K562 (cell line): ENCODE data around the gene RFT1. TPM values are rescaled to one million over a fixed set of nuclear protein-coding genes. Genes with fewer than 3 reads are reported as not detected.
A peak's percentile ranks its signal among the peaks of the same experiment; 100 is the strongest.

ENCODE experiments used
- ARID2 ChIP-seq: fragments of 450-650 bp; IDR thresholded peaks from 2 replicates; pipeline ENCODE4 v1.6.1; 2017; ENCODE audit warnings: antibody characterized with exemption, mild to moderate bottlenecking
- ASH1L ChIP-seq: fragments of 450-650 bp; IDR thresholded peaks from 2 replicates; pipeline ENCODE4 v1.6.1; 2018; ENCODE audit warnings: borderline replicate concordance, mild to moderate bottlenecking, low read depth; ENCODE audit not compliant: partially characterized antibody
- ATF1 ChIP-seq, 2 experiments: fragments of 450-650 bp in 1 of 2; IDR thresholded peaks; 2 replicates each; pipeline ENCODE4 v1.6.1; 2016; ENCODE audit warnings: missing compliant biosample characterization in 1 of 2, missing genetic modification characterization in 1 of 2
- ESRRA ChIP-seq: fragments of 450-650 bp; IDR thresholded peaks from 2 replicates; pipeline ENCODE4 v1.6.1; 2014; ENCODE audit warnings: low read depth, mild to moderate bottlenecking, moderate library complexity, borderline replicate concordance
- HNRNPK ChIP-seq: fragments of 200-400 bp; formaldehyde crosslinking; IDR thresholded peaks from one replicate; pipeline ENCODE4 v1.6.1; 2018; ENCODE audit warnings: mild to moderate bottlenecking, low read depth, low read length; ENCODE audit not compliant: poor library complexity, severe bottlenecking
- MEF2A ChIP-seq: IDR thresholded peaks from 2 replicates; pipeline ENCODE4 v1.6.1; 2011; ENCODE audit warnings: low read depth, mild to moderate bottlenecking, low read length, moderate library complexity; ENCODE audit not compliant: control insufficient read depth
- NCOR1 ChIP-seq: fragments of 450-650 bp; IDR thresholded peaks from 2 replicates; pipeline ENCODE4 v1.6.1; 2016; ENCODE audit warnings: mild to moderate bottlenecking, moderate library complexity
- PML ChIP-seq: IDR thresholded peaks from 2 replicates; pipeline ENCODE4 v1.6.1; 2012; ENCODE audit warnings: low read length, inconsistent platforms
- PPARD ChIP-seq: fragments of 250-450 bp; sonication (Bioruptor Pico); IDR thresholded peaks from 2 replicates; pipeline ENCODE4 v1.8.0; 2022; ENCODE audit warnings: inconsistent platforms, mild to moderate bottlenecking, moderate library complexity
- SMC3 ChIP-seq: conservative IDR thresholded peaks from 2 replicates; pipeline ENCODE4 v1.6.1; 2011; ENCODE audit warnings: low read depth, low read length, improper control_type of control experiment; ENCODE audit not compliant: insufficient read depth
- SRSF7 ChIP-seq: fragments of 200-400 bp; formaldehyde crosslinking; optimal IDR thresholded peaks from 2 replicates; pipeline ENCODE3; 2017; ENCODE audit warnings: mild to moderate bottlenecking, low read depth, low read length
- ZNF140 ChIP-seq: fragments of 250-450 bp; sonication (Bioruptor Pico); IDR thresholded peaks from 2 replicates; pipeline ENCODE4 v1.8.0; 2021; ENCODE audit warnings: moderate library complexity, mild to moderate bottlenecking, inconsistent platforms
- ZNF316 ChIP-seq: fragments of 450-650 bp; IDR thresholded peaks from 2 replicates; pipeline ENCODE4 v1.6.1; 2016
- ZNF431 ChIP-seq: sonication (generic); formaldehyde crosslinking; IDR thresholded peaks from 2 replicates; pipeline ENCODE4 v1.8.0; 2022; ENCODE audit warnings: mild to moderate bottlenecking, missing genetic modification reagents
- polyA plus RNA-seq, 8 experiments: library from polyadenylated mRNA; depleted of rRNA in 4 of 8; stranded (reverse) in 5 of 8; unstranded in 3 of 8; fragments of >200 nt; fragmentation: Nextera tagmentation in 2 of 8; fragmentation: Illumina TruSeq in 1 of 8; extraction: Ambion mirVana in 2 of 8; extraction: Trizol in 1 of 8; gene quantifications; 2 replicates each; pipeline versions ENCODE4 v1.2.1 to v1.2.3, GENCODE V29; 2011 to 2014; ENCODE audit warnings: inconsistent platforms in 1 of 8, missing spikeins in 1 of 8
- total RNA-seq, 7 experiments: library from RNA; depleted of rRNA in 6 of 7; stranded (reverse); fragments of >200 nt in 6 of 7; fragmentation: Illumina TruSeq in 2 of 7; extraction: Trizol in 2 of 7; gene quantifications; 2 replicates each; pipeline versions ENCODE4 v1.2.1 to v1.2.3, GENCODE V29; 2011 to 2021; ENCODE audit warnings: low replicate concordance in 1 of 7
- TF ChIP-seq, protein P1 (sequence below): fragments of 450-650 bp; IDR thresholded peaks from 2 replicates; pipeline ENCODE4 v1.6.1; 2018; ENCODE audit warnings: mild to moderate bottlenecking, low read depth; ENCODE audit not compliant: partially characterized antibody
- TF ChIP-seq, protein P2 (sequence below): fragments of 250-450 bp; sonication (Bioruptor Pico); IDR thresholded peaks from 2 replicates; pipeline ENCODE4 v1.4.0; 2020; ENCODE audit warnings: mild to moderate bottlenecking
- TF ChIP-seq, protein P3 (sequence below): fragments of 450-650 bp; formaldehyde crosslinking; IDR thresholded peaks from 2 replicates; pipeline ENCODE4 v1.4.0; 2020; ENCODE audit warnings: mild to moderate bottlenecking, moderate library complexity
- TF ChIP-seq, protein P4 (sequence below): fragments of 250-450 bp; sonication (Bioruptor Pico); IDR thresholded peaks from 2 replicates; pipeline ENCODE4 v1.5.0; 2021
- TF ChIP-seq, protein P5 (sequence below), 3 experiments: IDR thresholded peaks in 2 of 3; conservative IDR thresholded peaks in 1 of 3; 2 replicates each; pipeline ENCODE4 v1.5.1; 2011 to 2012; ENCODE audit warnings: low read length in 3 of 3, mild to moderate bottlenecking in 3 of 3, control low read depth in 2 of 3, improper control_type of control experiment in 1 of 3, inconsistent platforms in 1 of 3, low read depth in 1 of 3, mixed read lengths in 1 of 3, moderate library complexity in 1 of 3; ENCODE audit not compliant: insufficient read depth in 2 of 3
- TF ChIP-seq, protein P6 (sequence below): fragments of 250-450 bp; sonication (Bioruptor Pico); IDR thresholded peaks from 2 replicates; pipeline ENCODE4 v1.5.0; 2020; ENCODE audit warnings: mild to moderate bottlenecking

Gene RFT1
- total and polyA plus RNA-seq, 9 of the 15 experiments (the other 6 are each of a cell fraction or from before 2014, with no cell fraction given), result 4.4 to 23.8 (median 8.9) TPM

DNA sequence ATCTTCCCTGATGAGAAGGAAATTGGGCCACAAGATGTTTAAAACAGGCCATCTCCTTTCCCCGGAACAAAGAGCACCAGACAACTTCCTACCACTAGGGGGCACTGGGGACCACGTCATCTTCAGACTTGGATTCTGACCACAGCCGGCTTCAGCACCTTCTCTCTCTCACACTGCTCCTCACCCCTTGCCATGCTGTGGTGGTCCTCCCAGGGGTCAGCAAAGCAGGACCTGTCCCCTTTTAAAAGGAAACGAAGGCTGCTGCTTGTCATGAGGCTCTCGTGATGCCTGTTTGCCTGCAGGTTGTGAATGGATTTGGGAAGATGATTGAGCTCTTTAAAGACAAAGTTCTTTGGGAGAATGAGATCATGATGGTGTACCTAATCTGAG lies 16.2 kb downstream of the RFT1 start (continued):
- TF ChIP-seq ESRRA, result peak; percentile 12; the same call in 1 of the 2 replicates
- TF ChIP-seq ASH1L, result no peak
- TF ChIP-seq ATF1 (CRISPR knock-in tag; IDR thresholded peaks at IDR 0.05), result no peak
- 0 out of 2 replicates have a peak, but pooled peaks have one; percentile 18 for TF ChIP-seq ATF1 (tag; IDR thresholded peaks at IDR 0.05)
- peak; percentile 62 for TF ChIP-seq SMC3
- TF ChIP-seq MEF2A, result no peak
- TF ChIP-seq, protein P1, sequence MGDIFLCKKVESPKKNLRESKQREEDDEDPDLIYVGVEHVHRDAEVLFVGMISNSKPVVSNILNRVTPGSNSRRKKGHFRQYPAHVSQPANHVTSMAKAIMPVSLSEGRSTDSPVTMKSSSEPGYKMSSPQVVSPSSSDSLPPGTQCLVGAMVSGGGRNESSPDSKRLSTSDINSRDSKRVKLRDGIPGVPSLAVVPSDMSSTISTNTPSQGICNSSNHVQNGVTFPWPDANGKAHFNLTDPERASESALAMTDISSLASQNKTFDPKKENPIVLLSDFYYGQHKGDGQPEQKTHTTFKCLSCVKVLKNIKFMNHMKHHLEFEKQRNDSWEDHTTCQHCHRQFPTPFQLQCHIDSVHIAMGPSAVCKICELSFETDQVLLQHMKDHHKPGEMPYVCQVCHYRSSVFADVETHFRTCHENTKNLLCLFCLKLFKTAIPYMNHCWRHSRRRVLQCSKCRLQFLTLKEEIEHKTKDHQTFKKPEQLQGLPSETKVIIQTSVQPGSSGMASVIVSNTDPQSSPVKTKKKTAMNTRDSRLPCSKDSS, result no peak
- TF ChIP-seq, protein P2, sequence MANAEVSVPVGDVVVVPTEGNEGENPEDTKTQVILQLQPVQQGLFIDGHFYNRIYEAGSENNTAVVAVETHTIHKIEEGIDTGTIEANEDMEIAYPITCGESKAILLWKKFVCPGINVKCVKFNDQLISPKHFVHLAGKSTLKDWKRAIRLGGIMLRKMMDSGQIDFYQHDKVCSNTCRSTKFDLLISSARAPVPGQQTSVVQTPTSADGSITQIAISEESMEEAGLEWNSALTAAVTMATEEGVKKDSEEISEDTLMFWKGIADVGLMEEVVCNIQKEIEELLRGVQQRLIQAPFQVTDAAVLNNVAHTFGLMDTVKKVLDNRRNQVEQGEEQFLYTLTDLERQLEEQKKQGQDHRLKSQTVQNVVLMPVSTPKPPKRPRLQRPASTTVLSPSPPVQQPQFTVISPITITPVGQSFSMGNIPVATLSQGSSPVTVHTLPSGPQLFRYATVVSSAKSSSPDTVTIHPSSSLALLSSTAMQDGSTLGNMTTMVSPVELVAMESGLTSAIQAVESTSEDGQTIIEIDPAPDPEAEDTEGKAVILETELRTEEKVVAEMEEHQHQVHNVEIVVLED (CRISPR knock-in tag), result no peak
- no peak for TF ChIP-seq ZNF431
- TF ChIP-seq, protein P3, sequence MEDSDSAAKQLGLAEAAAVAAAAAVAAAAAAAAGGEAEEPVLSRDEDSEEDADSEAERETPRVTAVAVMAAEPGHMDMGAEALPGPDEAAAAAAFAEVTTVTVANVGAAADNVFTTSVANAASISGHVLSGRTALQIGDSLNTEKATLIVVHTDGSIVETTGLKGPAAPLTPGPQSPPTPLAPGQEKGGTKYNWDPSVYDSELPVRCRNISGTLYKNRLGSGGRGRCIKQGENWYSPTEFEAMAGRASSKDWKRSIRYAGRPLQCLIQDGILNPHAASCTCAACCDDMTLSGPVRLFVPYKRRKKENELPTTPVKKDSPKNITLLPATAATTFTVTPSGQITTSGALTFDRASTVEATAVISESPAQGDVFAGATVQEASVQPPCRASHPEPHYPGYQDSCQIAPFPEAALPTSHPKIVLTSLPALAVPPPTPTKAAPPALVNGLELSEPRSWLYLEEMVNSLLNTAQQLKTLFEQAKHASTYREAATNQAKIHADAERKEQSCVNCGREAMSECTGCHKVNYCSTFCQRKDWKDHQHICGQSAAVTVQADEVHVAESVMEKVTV, result peak; percentile 74
- TF ChIP-seq, protein P4, sequence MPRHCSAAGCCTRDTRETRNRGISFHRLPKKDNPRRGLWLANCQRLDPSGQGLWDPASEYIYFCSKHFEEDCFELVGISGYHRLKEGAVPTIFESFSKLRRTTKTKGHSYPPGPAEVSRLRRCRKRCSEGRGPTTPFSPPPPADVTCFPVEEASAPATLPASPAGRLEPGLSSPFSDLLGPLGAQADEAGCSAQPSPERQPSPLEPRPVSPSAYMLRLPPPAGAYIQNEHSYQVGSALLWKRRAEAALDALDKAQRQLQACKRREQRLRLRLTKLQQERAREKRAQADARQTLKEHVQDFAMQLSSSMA, result no peak
- no peak for TF ChIP-seq SRSF7
- TF ChIP-seq PPARD (CRISPR knock-in tag), result no peak
- TF ChIP-seq, protein P5, sequence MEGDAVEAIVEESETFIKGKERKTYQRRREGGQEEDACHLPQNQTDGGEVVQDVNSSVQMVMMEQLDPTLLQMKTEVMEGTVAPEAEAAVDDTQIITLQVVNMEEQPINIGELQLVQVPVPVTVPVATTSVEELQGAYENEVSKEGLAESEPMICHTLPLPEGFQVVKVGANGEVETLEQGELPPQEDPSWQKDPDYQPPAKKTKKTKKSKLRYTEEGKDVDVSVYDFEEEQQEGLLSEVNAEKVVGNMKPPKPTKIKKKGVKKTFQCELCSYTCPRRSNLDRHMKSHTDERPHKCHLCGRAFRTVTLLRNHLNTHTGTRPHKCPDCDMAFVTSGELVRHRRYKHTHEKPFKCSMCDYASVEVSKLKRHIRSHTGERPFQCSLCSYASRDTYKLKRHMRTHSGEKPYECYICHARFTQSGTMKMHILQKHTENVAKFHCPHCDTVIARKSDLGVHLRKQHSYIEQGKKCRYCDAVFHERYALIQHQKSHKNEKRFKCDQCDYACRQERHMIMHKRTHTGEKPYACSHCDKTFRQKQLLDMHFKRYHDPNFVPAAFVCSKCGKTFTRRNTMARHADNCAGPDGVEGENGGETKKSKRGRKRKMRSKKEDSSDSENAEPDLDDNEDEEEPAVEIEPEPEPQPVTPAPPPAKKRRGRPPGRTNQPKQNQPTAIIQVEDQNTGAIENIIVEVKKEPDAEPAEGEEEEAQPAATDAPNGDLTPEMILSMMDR (IDR thresholded peaks at IDR 0.05 in 2 of 3, conservative IDR thresholded peaks at IDR 0.05 in 1 of 3; ENCODE audit: insufficient read depth in 2 of 3, low read depth in 1 of 3, low read length in 3 of 3), result peak; percentile 82 to 90 (median 83)
- TF ChIP-seq HNRNPK, result no peak
- TF ChIP-seq, protein P6, sequence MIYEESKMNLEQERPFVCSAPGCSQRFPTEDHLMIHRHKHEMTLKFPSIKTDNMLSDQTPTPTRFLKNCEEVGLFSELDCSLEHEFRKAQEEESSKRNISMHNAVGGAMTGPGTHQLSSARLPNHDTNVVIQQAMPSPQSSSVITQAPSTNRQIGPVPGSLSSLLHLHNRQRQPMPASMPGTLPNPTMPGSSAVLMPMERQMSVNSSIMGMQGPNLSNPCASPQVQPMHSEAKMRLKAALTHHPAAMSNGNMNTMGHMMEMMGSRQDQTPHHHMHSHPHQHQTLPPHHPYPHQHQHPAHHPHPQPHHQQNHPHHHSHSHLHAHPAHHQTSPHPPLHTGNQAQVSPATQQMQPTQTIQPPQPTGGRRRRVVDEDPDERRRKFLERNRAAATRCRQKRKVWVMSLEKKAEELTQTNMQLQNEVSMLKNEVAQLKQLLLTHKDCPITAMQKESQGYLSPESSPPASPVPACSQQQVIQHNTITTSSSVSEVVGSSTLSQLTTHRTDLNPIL, result no peak
- TF ChIP-seq ARID2, result peak; percentile 57; the same call in 1 of the 2 replicates
- no peak for TF ChIP-seq ZNF316
- no peak for TF ChIP-seq ZNF140 (CRISPR knock-in tag)
- TF ChIP-seq PML, result no peak
- no peak for TF ChIP-seq NCOR1
